ENCODE results near the gene USP5.

GRCh38 chr12:6866920-6867412 lies 15.0 kb downstream of the USP5 start:
- TF ChIP-seq CTCF (conservative IDR thresholded peaks at IDR 0.05) (no peak), EZH2 (IDR thresholded peaks at IDR 0.05; ENCODE audit: low read depth) (no peak)
